Right renal cortex interstitium (tissue), 3 donors: ENCODE data around the gene OR11L1. TPM values are rescaled to one million over a fixed set of nuclear protein-coding genes. Genes with fewer than 3 reads are reported as not detected.

ENCODE experiments used
- DNase-seq, 3 donors: peaks; one replicate each; pipeline ENCODE4 v3.0.0-alpha.2; 2013; ENCODE audit warnings: low read depth in 3 of 3, low spot score in 2 of 3
- polyA plus RNA-seq, 3 donors: library from polyadenylated mRNA; unstranded; fragments of 120-200 nt; gene quantifications; one replicate each; pipeline ENCODE4 v1.2.1, GENCODE V29; 2013; ENCODE audit not compliant: insufficient read length in 3 of 3

The OR11L1 gene
- polyA plus RNA-seq, 3 donors, result not detected

DNA sequence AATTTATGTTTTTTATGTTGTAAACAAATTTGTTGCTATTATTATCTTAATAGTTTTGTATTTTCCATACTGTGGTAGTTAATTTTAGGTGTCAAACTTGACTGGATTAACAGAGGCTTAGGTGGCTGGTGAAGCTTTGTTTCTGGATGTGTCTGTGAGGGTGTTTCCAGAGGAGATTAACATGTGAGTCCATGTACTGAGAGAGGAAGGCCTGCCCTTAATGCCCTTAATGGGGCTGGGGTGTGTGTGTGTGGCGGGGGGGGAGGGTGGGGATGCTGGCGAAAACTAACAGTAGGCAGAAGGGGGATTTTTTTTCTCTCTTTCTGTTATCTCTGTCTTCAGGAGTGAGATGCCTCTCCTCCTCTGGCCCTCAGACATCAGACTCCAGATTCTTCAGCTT, 19.6 kb downstream of the OR11L1 start:
- DNase-seq, result no peak

DNA sequence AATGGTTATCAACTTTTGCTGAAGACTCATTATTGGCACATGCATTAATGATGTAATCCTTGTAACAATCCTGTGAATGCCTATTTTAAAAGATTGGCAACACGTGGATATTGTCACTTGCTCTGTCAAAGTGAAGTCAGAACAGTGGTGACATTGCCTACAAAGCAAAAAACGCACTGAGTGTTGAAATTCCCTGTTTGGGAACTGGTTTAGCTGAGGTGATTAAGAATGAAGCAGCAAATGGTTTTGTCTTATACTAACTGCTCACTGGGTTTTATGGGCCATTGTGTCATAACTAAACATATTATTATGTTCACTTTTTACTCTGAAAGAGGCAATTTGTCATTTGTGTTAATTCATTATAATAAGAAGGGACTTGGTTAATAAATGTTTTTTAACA, 29.1 kb downstream of the OR11L1 start:
- DNase-seq, result no peak

- no peak for DNase-seq
Measured at GRCh38 chr1:247797518-247797917, 44.2 kb downstream of the OR11L1 start.

Other genes starting within 250 kb of the OR11L1 start
- not detected for gene OR2G3, start 236.3 kb downstream of the OR11L1 start, polyA plus RNA-seq
- gene OR13G1, start 162.2 kb downstream of the OR11L1 start, polyA plus RNA-seq, result not detected
- gene OR6F1, start 125.2 kb downstream of the OR11L1 start, polyA plus RNA-seq, result not detected
- not detected for gene OR14K1, start 103.3 kb downstream of the OR11L1 start, polyA plus RNA-seq
- gene OR14A2, start 93.8 kb downstream of the OR11L1 start, polyA plus RNA-seq, result not detected
- gene OR1C1, start 81.3 kb downstream of the OR11L1 start, polyA plus RNA-seq, result under 1 TPM in 1 of 3 donors, not detected in 2; 0.12 TPM
- not detected for gene OR14A16, start 17.8 kb downstream of the OR11L1 start, polyA plus RNA-seq
- 1 to 10 TPM; 1.2 to 1.6 (median 1.5) TPM for gene TRIM58, start 15.3 kb upstream of the OR11L1 start, polyA plus RNA-seq
- gene OR2W3, start 53.7 kb upstream of the OR11L1 start, polyA plus RNA-seq, result under 1 TPM in 2 of 3 donors, not detected in 1; 0.47 to 0.50 TPM
- not detected for gene OR2T8, start 78.4 kb upstream of the OR11L1 start, polyA plus RNA-seq
- not detected for gene OR2AJ1, start 83.0 kb upstream of the OR11L1 start, polyA plus RNA-seq
- not detected for gene OR2L8, start 107.0 kb upstream of the OR11L1 start, polyA plus RNA-seq
- gene OR2AK2, start 123.3 kb upstream of the OR11L1 start, polyA plus RNA-seq, result not detected
- gene OR2L5, start 171.8 kb upstream of the OR11L1 start, polyA plus RNA-seq, result not detected
- gene OR2L2, start 188.2 kb upstream of the OR11L1 start, polyA plus RNA-seq, result under 1 TPM; 0.07 to 0.12 (median 0.10) TPM
- not detected for gene OR2L3, start 204.9 kb upstream of the OR11L1 start, polyA plus RNA-seq